Measurements from ENCODE around the gene NFATC3. TPM values are rescaled to one million over a fixed set of nuclear protein-coding genes. Genes with fewer than 3 reads are reported as not detected.

Gene NFATC3
- total and polyA plus RNA-seq, 12 donors = 6.3 to 32.9 (median 23.4) TPM

DNA sequence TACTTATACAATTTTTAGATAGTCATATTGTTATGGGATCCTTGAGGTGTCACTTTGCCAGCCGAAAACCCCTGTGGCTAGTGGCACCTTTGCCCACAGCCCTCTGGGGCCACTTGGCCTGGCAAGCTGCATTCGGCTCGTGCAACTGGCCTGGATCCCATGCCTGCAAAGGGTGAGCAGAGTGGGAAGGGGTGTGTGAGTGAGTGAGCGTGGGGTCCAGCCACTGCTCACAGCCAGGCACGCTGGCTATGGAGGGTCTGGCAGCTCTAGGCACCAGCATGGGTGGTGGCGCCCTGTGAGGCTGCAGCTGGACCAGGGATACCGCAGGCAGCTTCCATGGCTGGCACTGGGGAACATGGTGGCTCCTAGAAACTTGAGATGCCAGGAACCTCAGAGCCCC, 101.7 kb downstream of the NFATC3 start:
- intact Hi-C loops (cut with DNase I) = no loop called here
- WGBS, 2 donors = 95 to 99% methylated on average over 7 of the region's 7 CpGs
- H3K27ac ChIP-seq = no peak overlapping the region

GRCh38 chr16:68187505-68187904, 102.3 kb downstream of the NFATC3 start:
- H3K27ac ChIP-seq = no peak overlapping the region
- no peak overlapping the region for H3K4me3 ChIP-seq
- intact Hi-C loops (cut with DNase I) = no loop called here
- DNase-seq (no peak), ATAC-seq (no peak)
- no peak for TF ChIP-seq CTCF (IDR thresholded peaks at IDR 0.05)
- H3K27me3 ChIP-seq = no peaks in the 10 kb centered on the region
- H3K9me3 ChIP-seq = no peaks in the 10 kb centered on the region
- WGBS, 2 donors = 94 to 100% methylated on average over 2 of the region's 2 CpGs
- H3K36me3 ChIP-seq = peaks cover 0 to 99% (median 39%) of the 10 kb centered on the region in 9 donors
- H3K4me1 ChIP-seq = peaks cover 0 to 10% (median 0%) of the 10 kb centered on the region in 9 donors

More for the DNA sequence above, 101.7 kb downstream of the NFATC3 start:
- no peak for TF ChIP-seq CTCF (IDR thresholded peaks at IDR 0.05)
- ATAC-seq = no peak
- Histone ChIP-seq H3K27me3 (no peaks in the 10 kb centered on the region), H3K4me3 (no peak overlapping the region), H3K4me1 (peaks cover 0 to 10% (median 0%) of the 10 kb centered on the region in 9 donors), H3K36me3 (peaks cover 0 to 100% (median 46%) of the 10 kb centered on the region in 9 donors), H3K9me3 (no peaks in the 10 kb centered on the region)
- DNase-seq = no peak

DNA sequence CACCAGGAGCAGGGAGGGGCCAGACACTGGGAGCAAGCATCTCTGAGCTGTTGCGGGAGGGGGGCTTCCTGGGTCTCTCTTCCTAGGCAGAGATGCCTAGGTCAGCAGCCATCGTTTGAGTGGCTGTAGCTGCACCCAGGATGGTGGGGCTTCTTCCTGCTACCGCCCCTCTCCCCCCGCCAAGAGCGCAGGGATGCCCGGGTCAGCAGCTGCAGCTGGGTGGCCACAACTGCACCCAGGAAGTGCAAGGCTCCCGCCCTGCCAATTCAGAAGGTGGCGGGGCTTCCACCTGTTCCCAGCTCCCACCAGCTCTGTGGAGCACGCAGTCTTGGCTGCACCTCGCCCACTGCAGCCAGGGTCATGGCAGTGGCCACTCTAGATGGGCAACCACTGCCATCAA, 103.0 kb downstream of the NFATC3 start:
- WGBS, 2 donors = 97 to 98% methylated on average over 10 of the region's 10 CpGs
- H3K4me1 ChIP-seq = peaks cover 0 to 10% (median 0%) of the 10 kb centered on the region in 9 donors
- no peaks in the 10 kb centered on the region for H3K9me3 ChIP-seq
- H3K27me3 ChIP-seq = no peaks in the 10 kb centered on the region
- no peak for TF ChIP-seq CTCF (IDR thresholded peaks at IDR 0.05)
- intact Hi-C loops (cut with DNase I) = no loop called here
- no peak overlapping the region for H3K4me3 ChIP-seq
- no peak overlapping the region for H3K27ac ChIP-seq
- no peak for DNase-seq
- no peak for ATAC-seq
- peaks cover 0 to 99% (median 33%) of the 10 kb centered on the region in 9 donors for H3K36me3 ChIP-seq

- Histone ChIP-seq H3K9me3 (no peaks in the 10 kb centered on the region), H3K4me3 (no peak overlapping the region), H3K4me1 (peaks cover 0 to 10% (median 0%) of the 10 kb centered on the region in 9 donors), H3K27me3 (no peaks in the 10 kb centered on the region), H3K36me3 (peaks cover 0 to 90% (median 25%) of the 10 kb centered on the region in 9 donors), H3K27ac (peak overlapping the region in 1 of 10 donors; percentile 28)
- ATAC-seq = no peak
- WGBS, 2 donors = 87 to 90% methylated on average over 1 of the region's 1 CpG
- DNase-seq = no peak
- TF ChIP-seq CTCF (IDR thresholded peaks at IDR 0.05) = no peak
- intact Hi-C loops (cut with DNase I) = no loop called here
Measured at GRCh38 chr16:68190081-68190480, 104.9 kb downstream of the NFATC3 start.

Data from heart right ventricle (tissue), 16 donors.